Smooth muscle cell (in vitro differentiated cells): Measurements from ENCODE around the gene FREM1. TPM values are rescaled to one million over a fixed set of nuclear protein-coding genes. Genes with fewer than 3 reads are reported as not detected.

ENCODE experiments used
- DNase-seq: peaks from one replicate; lab custom pipeline; 2025; ENCODE audit not compliant: unreplicated experiment; lab: John Stamatoyannopoulos, UW
- H2AFZ ChIP-seq: fragments of 200-600 bp; sonication (generic); 2 replicates; pipeline ENCODE4 v1.6.0; 2016; ENCODE audit warnings: antibody characterized with exemption, low read depth, mild to moderate bottlenecking
- H3F3A ChIP-seq: fragments of 200-600 bp; sonication (generic); 2 replicates; pipeline ENCODE4 v1.6.0; 2017; ENCODE audit warnings: antibody characterized with exemption, low read depth
- H3K27ac ChIP-seq: fragments of 200-600 bp; sonication (generic); 2 replicates; pipeline ENCODE4 v1.5.1; 2016; ENCODE audit warnings: low read depth, mild to moderate bottlenecking
- H3K27me3 ChIP-seq: fragments of 200-600 bp; sonication (generic); 2 replicates; pipeline ENCODE4 v1.6.1; 2016; ENCODE audit warnings: low read depth, mild to moderate bottlenecking
- H3K36me3 ChIP-seq: fragments of 200-600 bp; sonication (generic); 2 replicates; pipeline ENCODE4 v1.5.1; 2016; ENCODE audit warnings: low read depth
- H3K4me1 ChIP-seq: fragments of 200-600 bp; sonication (generic); 2 replicates; pipeline ENCODE4 v1.5.1; 2016; ENCODE audit warnings: low read depth
- H3K4me2 ChIP-seq: fragments of 200-600 bp; sonication (generic); 2 replicates; pipeline ENCODE4 v1.6.0; 2016; ENCODE audit warnings: mild to moderate bottlenecking
- H3K4me3 ChIP-seq: fragments of 200-600 bp; sonication (generic); 2 replicates; pipeline ENCODE4 v1.5.1; 2016; ENCODE audit warnings: mild to moderate bottlenecking
- H3K79me2 ChIP-seq: fragments of 200-600 bp; sonication (generic); 2 replicates; pipeline ENCODE4 v1.6.0; 2016; ENCODE audit warnings: low read depth, mild to moderate bottlenecking
- H3K9ac ChIP-seq: fragments of 200-600 bp; sonication (generic); 2 replicates; pipeline ENCODE4 v1.6.0; 2016; ENCODE audit warnings: low read depth
- H3K9me3 ChIP-seq: fragments of 200-600 bp; sonication (generic); replicated peaks from 2 replicates; pipeline ENCODE4 v1.5.1; 2016; ENCODE audit warnings: low read depth
- H4K20me1 ChIP-seq: fragments of 200-600 bp; sonication (generic); 2 replicates; pipeline ENCODE4 v1.6.0; 2016; ENCODE audit warnings: low read depth
- WGBS: methylation state at CpG from one replicate; pipeline ENCODE4 v1.1.7; 2016; ENCODE audit warnings: low lambda C conversion rate; 5-methylcytosine and 5-hydroxymethylcytosine counted together
- polyA plus RNA-seq: library from polyadenylated mRNA; unstranded; fragments of >200 nt; fragmentation: Nextera tagmentation; extraction: Ambion mirVana; gene quantifications from 2 replicates; pipeline ENCODE4 v1.2.1, GENCODE V29; 2016
- total RNA-seq: library from RNA; depleted of rRNA; stranded (reverse); fragments of >200 nt; gene quantifications from 2 replicates; pipeline ENCODE4 v1.2.3, GENCODE V29; 2014
- TF ChIP-seq, protein P1 (sequence below): fragments of 200-600 bp; sonication (generic); IDR thresholded peaks from 2 replicates; pipeline ENCODE4 v1.5.1; 2017; ENCODE audit warnings: borderline replicate concordance, mild to moderate bottlenecking, antibody characterized with exemption; ENCODE audit not compliant: insufficient read depth, poor library complexity, severe bottlenecking

Gene FREM1
- total and polyA plus RNA-seq, 2 experiments from 2014 or later, result 18.0 TPM

- TF ChIP-seq, protein P1, sequence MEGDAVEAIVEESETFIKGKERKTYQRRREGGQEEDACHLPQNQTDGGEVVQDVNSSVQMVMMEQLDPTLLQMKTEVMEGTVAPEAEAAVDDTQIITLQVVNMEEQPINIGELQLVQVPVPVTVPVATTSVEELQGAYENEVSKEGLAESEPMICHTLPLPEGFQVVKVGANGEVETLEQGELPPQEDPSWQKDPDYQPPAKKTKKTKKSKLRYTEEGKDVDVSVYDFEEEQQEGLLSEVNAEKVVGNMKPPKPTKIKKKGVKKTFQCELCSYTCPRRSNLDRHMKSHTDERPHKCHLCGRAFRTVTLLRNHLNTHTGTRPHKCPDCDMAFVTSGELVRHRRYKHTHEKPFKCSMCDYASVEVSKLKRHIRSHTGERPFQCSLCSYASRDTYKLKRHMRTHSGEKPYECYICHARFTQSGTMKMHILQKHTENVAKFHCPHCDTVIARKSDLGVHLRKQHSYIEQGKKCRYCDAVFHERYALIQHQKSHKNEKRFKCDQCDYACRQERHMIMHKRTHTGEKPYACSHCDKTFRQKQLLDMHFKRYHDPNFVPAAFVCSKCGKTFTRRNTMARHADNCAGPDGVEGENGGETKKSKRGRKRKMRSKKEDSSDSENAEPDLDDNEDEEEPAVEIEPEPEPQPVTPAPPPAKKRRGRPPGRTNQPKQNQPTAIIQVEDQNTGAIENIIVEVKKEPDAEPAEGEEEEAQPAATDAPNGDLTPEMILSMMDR, result no peak
- Histone ChIP-seq H2AFZ (no peak overlapping the region), H4K20me1 (no peaks in the 10 kb centered on the region), H3K9me3 (no peaks in the 10 kb centered on the region), H3K9ac (no peak overlapping the region), H3K4me2 (no peak overlapping the region), H3K79me2 (no peaks in the 10 kb centered on the region), H3K27ac (no peak overlapping the region), H3K4me3 (no peak overlapping the region), H3K36me3 (no peaks in the 10 kb centered on the region), H3F3A (peaks cover 19% of the 10 kb centered on the region), H3K4me1 (peaks cover 23% of the 10 kb centered on the region), H3K27me3 (no peaks in the 10 kb centered on the region)
- DNase-seq, result no peak
These were observed 22.0 kb upstream of the FREM1 start for GRCh38 chr9:14932231-14932630.

DNA sequence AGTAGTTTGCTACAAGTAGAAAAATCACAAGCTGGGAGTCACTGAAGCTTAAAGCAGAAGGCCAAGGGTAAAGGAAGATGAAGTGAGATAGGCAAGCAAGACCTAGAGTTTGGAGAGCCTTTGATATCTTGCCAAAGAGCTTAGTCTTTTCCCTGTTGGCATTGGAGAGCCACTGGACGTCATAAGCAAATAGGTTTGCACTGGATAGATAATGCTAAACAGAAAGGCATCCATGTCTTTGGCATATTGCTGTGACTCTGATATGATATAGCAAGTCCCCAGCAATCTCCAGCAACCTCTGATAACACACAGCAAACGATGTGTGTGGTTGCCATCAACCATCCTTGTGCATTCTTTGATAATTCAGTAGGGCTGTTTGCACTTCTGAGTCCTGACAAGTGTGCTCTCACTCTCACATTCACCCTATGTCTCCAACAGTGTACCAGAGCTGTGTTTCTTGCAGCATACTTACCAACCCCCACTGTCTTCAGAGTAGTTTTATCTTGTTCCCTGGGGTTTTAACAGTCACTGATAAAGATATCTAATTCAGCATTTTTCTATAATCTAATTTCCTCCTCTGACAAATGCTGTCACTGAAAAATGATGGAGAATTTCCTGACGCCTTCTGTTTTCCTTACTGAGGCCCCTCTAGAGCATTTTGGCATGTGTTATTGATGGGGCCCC is 16.9 kb upstream of the FREM1 start:
- peak overlapping the region; percentile 4 for H3K4me2 ChIP-seq
- 25% methylated on average over 3 of the region's 3 CpGs for whole genome bisulfite sequencing

GRCh38 chr9:14924230-14925219 is 14.3 kb upstream of the FREM1 start:
- DNase-seq, result no peak
- Histone ChIP-seq H3K27ac (peak overlapping the region; percentile 61), H3K4me1 (no peaks in the 10 kb centered on the region), H3F3A (peaks cover 3% of the 10 kb centered on the region), H3K36me3 (no peaks in the 10 kb centered on the region), H3K9ac (peak overlapping the region; percentile 44), H3K4me2 (peak overlapping the region; percentile 82), H3K4me3 (peak overlapping the region; percentile 42), H2AFZ (peak overlapping the region; percentile 80), H3K27me3 (no peaks in the 10 kb centered on the region), H4K20me1 (no peaks in the 10 kb centered on the region), H3K79me2 (no peaks in the 10 kb centered on the region), H3K9me3 (no peaks in the 10 kb centered on the region)
- 64% methylated on average over 7 of the region's 7 CpGs for WGBS
- TF ChIP-seq, protein P1, result no peak

More for the DNA sequence above, 16.9 kb upstream of the FREM1 start:
- Histone ChIP-seq H3K79me2 (no peaks in the 10 kb centered on the region), H3K9ac (no peak overlapping the region), H3K27ac (no peak overlapping the region), H3F3A (peaks cover 3% of the 10 kb centered on the region), H2AFZ (no peak overlapping the region), H3K36me3 (no peaks in the 10 kb centered on the region), H3K27me3 (no peaks in the 10 kb centered on the region), H3K4me1 (no peaks in the 10 kb centered on the region), H4K20me1 (no peaks in the 10 kb centered on the region), H3K9me3 (no peaks in the 10 kb centered on the region), H3K4me3 (no peak overlapping the region)
- TF ChIP-seq, protein P1, result no peak
- DNase-seq, result no peak
